Adrenal gland (tissue), 12 donors: ENCODE measurements around the gene CARD6. TPM values are rescaled to one million over a fixed set of nuclear protein-coding genes. Genes with fewer than 3 reads are reported as not detected.

ENCODE experiments used
- DNase-seq, 7 donors: peaks; one replicate each; pipeline ENCODE4 v3.0.0-alpha.2; 2019 to 2020
- H3K27ac ChIP-seq, 5 donors: fragments of 200-600 bp; sonication (generic) in 4 of 5; 1 replicate in 3 of 5; 2 replicates in 2 of 5; pipeline versions ENCODE4 v1.5.1 to v1.8.0; 2016 to 2020; ENCODE audit warnings: mild to moderate bottlenecking in 1 of 5
- H3K27me3 ChIP-seq: fragments of 200-600 bp; 2 replicates; pipeline ENCODE4 v1.8.0; 2021
- H3K36me3 ChIP-seq, 2 donors: fragments of 200-600 bp; replicated peaks in 1 of 2; 1 replicate in 1 of 2; 2 replicates in 1 of 2; pipeline versions ENCODE4 v1.5.1 to v1.8.0; 2018 to 2022
- H3K4me1 ChIP-seq, 2 donors: fragments of 200-600 bp; replicated peaks in 1 of 2; 1 replicate in 1 of 2; 2 replicates in 1 of 2; pipeline versions ENCODE4 v1.5.1 to v1.8.0; 2018 to 2021
- H3K4me3 ChIP-seq, 4 donors: fragments of 200-600 bp; sonication (generic) in 3 of 4; one replicate each; pipeline ENCODE4 v1.5.1; 2016 to 2018
- H3K9me3 ChIP-seq, 3 donors: fragments of 200-600 bp; sonication (generic) in 1 of 3; replicated peaks in 1 of 3; 1 replicate in 2 of 3; 2 replicates in 1 of 3; pipeline versions ENCODE4 v1.5.1 to v1.8.0; 2016 to 2021
- CTCF ChIP-seq, 6 experiments: fragments of 450-650 bp in 4 of 6; fragments of 200-600 bp in 2 of 6; sonication (generic) in 1 of 6; IDR thresholded peaks; 1 replicate in 5 of 6; 2 replicates in 1 of 6; pipeline versions ENCODE4 v1.5.1 to v1.8.0; 2016 to 2021; ENCODE audit warnings: antibody characterized with exemption in 6 of 6, mild to moderate bottlenecking in 2 of 6, moderate library complexity in 1 of 6
- POLR2A ChIP-seq, 2 donors: fragments of 450-650 bp; IDR thresholded peaks; one replicate each; pipeline ENCODE4 v1.6.1; 2017; ENCODE audit warnings: antibody characterized with exemption in 2 of 2, mild to moderate bottlenecking in 2 of 2, moderate library complexity in 1 of 2
- WGBS, 4 donors: extraction: QIAGEN DNeasy Blood & Tissue Kit in 2 of 4; methylation state at CpG; one replicate each; pipeline versions ENCODE4 v1.1.5 to v1.1.7; 2013 to 2017; 5-methylcytosine and 5-hydroxymethylcytosine counted together
- intact Hi-C, 2 donors: fragments of 100-400 bp; cut with DNase I; formaldehyde crosslinking; loops; one replicate each; pipeline versions ENCODE4 v1.14.1 to v1.15.0; 2022 to 2023
- polyA plus RNA-seq, 3 donors: library from polyadenylated mRNA; stranded (reverse); fragments of 200-250 nt in 2 of 3; fragments of 350-450 nt in 1 of 3; fragmentation: Illumina TruSeq in 1 of 3; extraction: RNeasy Lipid Tissue Mini Kit (QIAGEN cat#74804) in 1 of 3; gene quantifications; one replicate each; pipeline ENCODE4 v1.2.3, GENCODE V29; 2013 to 2014
- total RNA-seq, 9 donors: library from RNA; depleted of rRNA in 4 of 9; stranded (reverse); fragments of >200 nt in 4 of 9; fragments of 120-200 nt in 1 of 9; fragmentation: NEBNext Ultra II Directional in 1 of 9; extraction: Animal tissue kit (Norgen Biotek cat#: 25700) in 1 of 9; gene quantifications; one replicate each; pipeline versions ENCODE4 v1.1.0 to v1.2.4, GENCODE V29; 2013 to 2023
- donor health status: healthy with polysubstance abuse.
- donor health status: Bipolar disorder and iron deficiency.
- donor health status: DM: yes; HTN: yes; CAD: no.
- donor health status: DM: no; HTN: no; CAD: no.
- donor health status: DM: no; HTN: no; CAD: no.
- donor health status: DM: yes; HTN: yes; CAD: no.

Gene CARD6
- total and polyA plus RNA-seq, 12 donors: 6.5 to 33.1 (median 27.6) TPM

- H3K36me3 ChIP-seq: peaks cover 0 to 73% of the 10 kb centered on the region in 2 donors
- H3K27me3 ChIP-seq: no peaks in the 10 kb centered on the region
- no peak for TF ChIP-seq POLR2A (IDR thresholded peaks at IDR 0.05)
- no peak for TF ChIP-seq CTCF (IDR thresholded peaks at IDR 0.05)
Measured at GRCh38 chr5:40828021-40828631, 13.0 kb upstream of the CARD6 start.

GRCh38 chr5:40828690-40829661 lies 12.2 kb upstream of the CARD6 start:
- Histone ChIP-seq H3K4me1 (peaks cover 12 to 21% of the 10 kb centered on the region in 2 donors), H3K9me3 (no peaks in the 10 kb centered on the region), H3K27ac (no peak overlapping the region), H3K4me3 (no peak overlapping the region), H3K36me3 (peaks cover 0 to 81% of the 10 kb centered on the region in 2 donors), H3K27me3 (no peaks in the 10 kb centered on the region)
- intact Hi-C loops: no loop called here
- no peak for DNase-seq
- WGBS, 4 donors: 94 to 98% (median 95%) methylated on average over 3 of the region's 3 CpGs
- no peak for TF ChIP-seq CTCF (IDR thresholded peaks at IDR 0.05)
- TF ChIP-seq POLR2A (IDR thresholded peaks at IDR 0.05): no peak

More at GRCh38 chr5:40828021-40828631, 13.0 kb upstream of the CARD6 start:
- WGBS, 4 donors: 91 to 94% (median 92%) methylated on average over 3 of the region's 3 CpGs
- H3K27ac ChIP-seq: no peak overlapping the region
- H3K4me1 ChIP-seq: peaks cover 3 to 13% of the 10 kb centered on the region in 2 donors
- DNase-seq: no peak
- no peak overlapping the region for H3K4me3 ChIP-seq
- H3K9me3 ChIP-seq: no peaks in the 10 kb centered on the region
- intact Hi-C loops: no loop called here

DNA sequence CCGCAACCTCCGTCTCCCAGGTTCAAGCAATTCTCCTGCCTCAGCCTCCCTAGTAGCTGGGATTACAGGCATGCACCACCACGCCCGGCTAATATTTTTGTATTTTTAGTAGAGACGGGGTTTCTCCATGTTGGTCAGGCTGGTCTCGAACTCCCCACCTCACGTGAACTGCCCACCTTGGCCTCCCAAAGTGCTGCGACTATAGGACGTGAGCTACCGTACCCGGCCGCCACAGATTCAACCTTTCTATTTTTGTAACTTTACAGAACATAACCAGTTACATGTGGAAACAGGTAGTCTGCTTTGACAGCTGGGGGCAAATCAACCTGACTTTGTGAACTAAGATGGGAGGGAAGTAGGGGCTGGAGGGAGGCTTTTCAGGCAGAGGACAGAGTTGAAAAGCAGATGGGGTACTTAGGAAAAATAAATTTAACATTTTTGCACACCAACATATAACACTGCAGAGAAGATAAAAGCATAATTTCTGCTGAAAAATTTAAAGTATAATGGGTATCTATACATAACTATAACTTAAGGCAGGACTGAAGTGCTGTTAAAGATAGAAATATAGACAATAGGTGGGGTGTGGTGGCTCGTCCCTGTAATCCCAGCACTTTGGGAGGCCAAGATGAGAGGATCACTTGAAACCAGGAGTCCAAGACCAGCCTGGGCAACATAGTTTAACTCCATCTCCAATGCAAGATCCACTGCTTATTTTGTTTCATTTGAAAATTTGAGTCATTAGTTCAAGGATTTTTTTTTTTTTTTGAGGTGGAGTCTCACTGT lies 11.2 kb upstream of the CARD6 start:
- H3K27me3 ChIP-seq: no peaks in the 10 kb centered on the region
- H3K4me3 ChIP-seq: no peak overlapping the region
- WGBS, 4 donors: 88 to 94% (median 91%) methylated on average over 13 of the region's 13 CpGs
- DNase-seq: no peak
- H3K36me3 ChIP-seq: peaks cover 0 to 81% of the 10 kb centered on the region in 2 donors
- intact Hi-C loops: no loop called here
- H3K4me1 ChIP-seq: peaks cover 15 to 23% of the 10 kb centered on the region in 2 donors
- TF ChIP-seq CTCF (IDR thresholded peaks at IDR 0.05) (no peak), POLR2A (IDR thresholded peaks at IDR 0.05) (no peak)
- H3K9me3 ChIP-seq: no peaks in the 10 kb centered on the region
- no peak overlapping the region for H3K27ac ChIP-seq
